Keratinocyte (primary cell): ENCODE data around the gene SREBF1. TPM values are rescaled to one million over a fixed set of nuclear protein-coding genes. Genes with fewer than 3 reads are reported as not detected.

Experiments used
- DNase-seq: peaks from one replicate; pipeline ENCODE4 v3.0.0-alpha.2; 2011; ENCODE audit warnings: low read depth, missing footprints, low spot score
- FAIRE-seq: peaks from 2 replicates; lab custom pipeline; 2011; peaks lifted over from hg19 to GRCh38; lab: Jason Lieb, UNC
- H2AFZ ChIP-seq: 2 replicates; pipeline ENCODE4 v1.6.0; 2012; ENCODE audit warnings: low read length, control low read depth, inconsistent platforms; ENCODE audit not compliant: control insufficient read depth
- H3K27ac ChIP-seq: 2 replicates; pipeline ENCODE4 v1.5.1; 2011; ENCODE audit warnings: low read length; ENCODE audit not compliant: control insufficient read depth, insufficient read depth
- H3K27me3 ChIP-seq: 3 replicates; pipeline ENCODE4 v1.6.0; 2011; ENCODE audit warnings: low read length; ENCODE audit not compliant: control insufficient read depth, insufficient read depth; ENCODE audit errors: extremely low read depth
- H3K36me3 ChIP-seq, 2 experiments: 2 replicates in 1 of 2; 3 replicates in 1 of 2; pipeline ENCODE4 v1.5.1; 2011; ENCODE audit warnings: low read length in 2 of 2, mild to moderate bottlenecking in 1 of 2; ENCODE audit not compliant: control insufficient read depth in 2 of 2, insufficient read depth in 2 of 2; ENCODE audit errors: extremely low read depth in 1 of 2
- H3K4me1 ChIP-seq: 3 replicates; pipeline ENCODE4 v1.5.1; 2011; ENCODE audit warnings: low read length; ENCODE audit not compliant: control insufficient read depth, insufficient read depth; ENCODE audit errors: extremely low read depth
- H3K4me2 ChIP-seq: 3 replicates; pipeline ENCODE4 v1.6.0; 2011; ENCODE audit warnings: low read depth, low read length; ENCODE audit not compliant: control insufficient read depth, insufficient read depth; ENCODE audit errors: extremely low read depth
- H3K4me3 ChIP-seq, 3 experiments: fragments of 200-600 bp in 1 of 3; sonication (generic) in 1 of 3; 2 replicates in 2 of 3; 3 replicates in 1 of 3; pipeline ENCODE4 v1.5.1; 2011 to 2016; ENCODE audit warnings: low read length in 3 of 3, mild to moderate bottlenecking in 3 of 3, control low read depth in 2 of 3, inconsistent platforms in 1 of 3, low read depth in 1 of 3, mixed read lengths in 1 of 3, mixed run types in 1 of 3, moderate library complexity in 1 of 3; ENCODE audit not compliant: control insufficient read depth in 2 of 3, insufficient read depth in 2 of 3; ENCODE audit errors: extremely low read depth in 1 of 3
- H3K79me2 ChIP-seq: 2 replicates; pipeline ENCODE4 v1.6.0; 2012; ENCODE audit warnings: low read length; ENCODE audit not compliant: control insufficient read depth, insufficient read depth
- H3K9ac ChIP-seq: 3 replicates; pipeline ENCODE4 v1.6.0; 2011; ENCODE audit warnings: low read length; ENCODE audit not compliant: control insufficient read depth, insufficient read depth; ENCODE audit errors: extremely low read depth
- H3K9me1 ChIP-seq: 3 replicates; pipeline ENCODE4 v1.6.0; 2011; ENCODE audit warnings: low read length; ENCODE audit not compliant: control insufficient read depth, insufficient read depth; ENCODE audit errors: extremely low read depth
- H3K9me3 ChIP-seq: 2 replicates; pipeline ENCODE4 v1.5.1; 2012; ENCODE audit warnings: low read depth, low read length; ENCODE audit not compliant: control insufficient read depth
- H4K20me1 ChIP-seq: 3 replicates; pipeline ENCODE4 v1.6.0; 2011; ENCODE audit warnings: low read length; ENCODE audit not compliant: control insufficient read depth, insufficient read depth; ENCODE audit errors: extremely low read depth
- CTCF ChIP-seq, 3 experiments: IDR thresholded peaks in 1 of 3; conservative IDR thresholded peaks in 1 of 3; optimal IDR thresholded peaks in 1 of 3; 2 replicates in 2 of 3; 3 replicates in 1 of 3; pipeline versions ENCODE3 to v1.5.1; 2011; ENCODE audit warnings: low read length in 3 of 3, mild to moderate bottlenecking in 3 of 3, moderate library complexity in 2 of 3, control low read depth in 1 of 3, inconsistent platforms in 1 of 3; ENCODE audit not compliant: insufficient read depth in 2 of 3; ENCODE audit errors: extremely low read depth in 1 of 3
- EZH2 ChIP-seq: IDR thresholded peaks from one replicate; pipeline ENCODE4 v1.6.1; 2012; ENCODE audit warnings: inconsistent platforms, mild to moderate bottlenecking, low read length, moderate library complexity
- dilution Hi-C: fragments of 300-500 bp; cut with MboI; formaldehyde crosslinking; loops from one replicate; pipeline ENCODE4 v1.7.0; 2020; ENCODE audit warnings: low sequenced_read_pairs; ENCODE audit not compliant: extremely low pct_ligation_motif_present
- polyA plus RNA-seq, 5 experiments: library from polyadenylated mRNA; depleted of rRNA in 3 of 5; stranded (reverse) in 3 of 5; stranded (forward) in 1 of 5; unstranded in 1 of 5; fragments of >200 nt; gene quantifications; 1 replicate in 1 of 5; 2 replicates in 3 of 5; 3 replicates in 1 of 5; pipeline versions ENCODE4 v1.2.1 to v1.2.3, GENCODE V29; 2011 to 2012; ENCODE audit warnings: missing spikeins in 2 of 5, low read depth in 1 of 5, low replicate concordance in 1 of 5

Gene SREBF1
- polyA plus RNA-seq, 1 donor (not counting 4 experiments of a cell fraction or from before 2014, with no cell fraction given): 51.7 TPM

GRCh38 chr17:17827826-17828621 lies 8.8 kb downstream of the SREBF1 start:
- peaks cover 82% of the 10 kb centered on the region for H3K79me2 ChIP-seq
- no peaks in the 10 kb centered on the region for H3K27me3 ChIP-seq
- no peak overlapping the region for H3K4me2 ChIP-seq
- no peak for TF ChIP-seq EZH2
- TF ChIP-seq CTCF (optimal IDR thresholded peaks at IDR 0.05 in 1 of 3, IDR thresholded peaks at IDR 0.05 in 1 of 3, conservative IDR thresholded peaks at IDR 0.05 in 1 of 3; ENCODE audit: extremely low read depth in 1 of 3, insufficient read depth in 2 of 3, low read length in 3 of 3): no peak
- H2AFZ ChIP-seq: no peak overlapping the region
- no peak overlapping the region for H3K9ac ChIP-seq
- H4K20me1 ChIP-seq: peaks cover 23% of the 10 kb centered on the region
- dilution Hi-C loops: no loop called here
- peaks cover 15 to 26% of the 10 kb centered on the region in 2 experiments for H3K36me3 ChIP-seq
- H3K9me1 ChIP-seq: peaks cover 2% of the 10 kb centered on the region
- H3K9me3 ChIP-seq: no peaks in the 10 kb centered on the region
- H3K27ac ChIP-seq: no peak overlapping the region
- H3K4me1 ChIP-seq: peaks cover 52% of the 10 kb centered on the region
- no peak for DNase-seq
- H3K4me3 ChIP-seq: no peak overlapping the region
- no peak for FAIRE-seq

- TF ChIP-seq CTCF (optimal IDR thresholded peaks at IDR 0.05 in 1 of 3, IDR thresholded peaks at IDR 0.05 in 1 of 3, conservative IDR thresholded peaks at IDR 0.05 in 1 of 3; ENCODE audit: extremely low read depth in 1 of 3, insufficient read depth in 2 of 3, low read length in 3 of 3) (no peak), EZH2 (no peak)
- Histone ChIP-seq H2AFZ (no peak overlapping the region), H3K4me3 (no peak overlapping the region), H4K20me1 (peaks cover 27% of the 10 kb centered on the region), H3K36me3 (peaks cover 15 to 28% of the 10 kb centered on the region in 2 experiments), H3K27ac (peak overlapping the region; percentile 22), H3K9ac (no peak overlapping the region), H3K4me2 (no peak overlapping the region), H3K27me3 (no peaks in the 10 kb centered on the region), H3K9me1 (peaks cover 4% of the 10 kb centered on the region), H3K4me1 (peaks cover 58% of the 10 kb centered on the region), H3K9me3 (no peaks in the 10 kb centered on the region), H3K79me2 (peaks cover 82% of the 10 kb centered on the region)
- DNase-seq: no peak
- dilution Hi-C loops: no loop called here
- no peak for FAIRE-seq
Measured at GRCh38 chr17:17826942-17827785, 9.6 kb downstream of the SREBF1 start.
